T-helper 1 cell treated with Interleukin-12 subunit alpha and Interleukin-12 subunit beta and Interleukin-4 antibody, amounts not matched to agents 30 ng/mL and 1 ng/mL, for 36 hours (primary cell): ENCODE results near the gene MPRIP. TPM values are rescaled to one million over a fixed set of nuclear protein-coding genes. Genes with fewer than 3 reads are reported as not detected.
"Not testable (repeated sequence)": the region's sequence is repeated elsewhere in the genome, so short reads cannot be mapped to it uniquely, and the experiment has no call there.

ENCODE experiments used
- intact Hi-C: fragments of 100-400 bp; cut with micrococcal nuclease; formaldehyde crosslinking; loops from one replicate; pipeline ENCODE4 v1.15.1; 2024
- total RNA-seq: library from RNA; stranded (reverse); gene quantifications from 2 replicates; pipeline ENCODE4 v1.2.3, GENCODE V29; 2022

Gene MPRIP
- total RNA-seq: 212 and 219 TPM in 2 replicates

GRCh38 chr17:17042384-17042736 lies at the start of gene MPRIP:
MPRIP (plus strand) TSS chr17:17042457; CDS start chr17:17042849, 392 bp downstream.
- intact Hi-C loops: loop anchor here (1.0 to 10.0 kb wide), 7 partner anchors 40 to 828 kb away; partner anchors contain the start of genes FLCN, NCOR1, PEMT and PIGL

GRCh38 chr17:16994631-16995030 lies 47.6 kb upstream of the MPRIP start:
- intact Hi-C loops: no loop called here

GRCh38 chr17:16995930-16996329 lies 46.3 kb upstream of the MPRIP start:
- intact Hi-C loops: no loop called here

GRCh38 chr17:16996726-16997125 lies 45.5 kb upstream of the MPRIP start:
- intact Hi-C loops: not testable (repeated sequence)

- intact Hi-C loops: no loop called here
Observed at GRCh38 chr17:16997514-16998429, 44.5 kb upstream of the MPRIP start.

- intact Hi-C loops: loop anchor here (2.0 to 10.0 kb wide), 3 partner anchors 117 to 207 kb away; partner anchors contain the start of gene PLD6
Observed at GRCh38 chr17:16999931-17000625, 42.2 kb upstream of the MPRIP start.

- intact Hi-C loops: loop anchor here (1.0 to 10.0 kb wide), 4 partner anchors 116 to 312 kb away; partner anchors contain the start of gene PLD6
Observed at GRCh38 chr17:17001076-17001777, 41.0 kb upstream of the MPRIP start.

- intact Hi-C loops: loop anchor here (1.0 to 10.0 kb wide), 7 partner anchors 41 to 311 kb away; partner anchors contain the start of genes FLCN, MPRIP and PLD6
Observed at GRCh38 chr17:17001874-17002520, 40.3 kb upstream of the MPRIP start.

GRCh38 chr17:17002731-17003715 lies 39.2 kb upstream of the MPRIP start:
- intact Hi-C loops: loop anchor here (1.0 to 10.0 kb wide), 5 partner anchors 40 to 234 kb away; partner anchors contain the start of genes FLCN and MPRIP

- intact Hi-C loops: loop anchor here (5.0 to 10.0 kb wide), 2 partner anchors 113 to 180 kb away; no protein-coding TSS in a partner anchor
Observed at GRCh38 chr17:17004251-17004996, 37.8 kb upstream of the MPRIP start.

GRCh38 chr17:17004997-17005614 lies 37.2 kb upstream of the MPRIP start:
- intact Hi-C loops: loop anchor here (5.0 to 10.0 kb wide), 2 partner anchors 112 to 180 kb away; no protein-coding TSS in a partner anchor

- intact Hi-C loops: loop anchor here (10.0 kb wide), 1 partner anchor 177 kb away; no protein-coding TSS in a partner anchor
Observed at GRCh38 chr17:17007891-17008290, 34.4 kb upstream of the MPRIP start.

- intact Hi-C loops: loop anchor here (10.0 kb wide), 1 partner anchor 176 kb away; no protein-coding TSS in a partner anchor
Observed at GRCh38 chr17:17008621-17009397, 33.4 kb upstream of the MPRIP start.

- intact Hi-C loops: loop anchor here (10.0 kb wide), 1 partner anchor 175 kb away; no protein-coding TSS in a partner anchor
Observed at GRCh38 chr17:17009972-17010371, 32.3 kb upstream of the MPRIP start.

GRCh38 chr17:17010545-17011034 lies 31.7 kb upstream of the MPRIP start:
- intact Hi-C loops: not testable (repeated sequence)

- intact Hi-C loops: not testable (repeated sequence)
Observed at GRCh38 chr17:17011043-17011907, 31.0 kb upstream of the MPRIP start.
